ENCODE measurements around the gene SLC29A2. TPM values are rescaled to one million over a fixed set of nuclear protein-coding genes. Genes with fewer than 3 reads are reported as not detected.
A peak's percentile ranks its signal among the peaks of the same experiment; 100 is the strongest.
"Not testable (repeated sequence)": the region's sequence is repeated elsewhere in the genome, so short reads cannot be mapped to it uniquely, and the experiment has no call there.

SLC29A2 gene
- total and polyA plus RNA-seq, 2 donors (not counting 1 experiment from before 2014, with no cell fraction given): 16.2 to 18.5 TPM

- H3K27me3 ChIP-seq (replicated peaks in 1 of 4; ENCODE audit: control extremely low read depth in 1 of 4, control insufficient read depth in 3 of 4, insufficient read depth in 4 of 4, low read length in 3 of 4); H3K4me2 ChIP-seq (replicated peaks; ENCODE audit: low read depth, low read length, poor library complexity, severe bottlenecking); H2AFZ ChIP-seq (ENCODE audit: insufficient read depth, low read depth, low read length, poor library complexity, severe bottlenecking); H3K4me3 ChIP-seq (ENCODE audit: control extremely low read depth in 1 of 5, extremely low read depth in 1 of 5, insufficient read depth in 1 of 5, low read depth in 2 of 5, low read length in 4 of 5); H3K9ac ChIP-seq (ENCODE audit: low read length); H3K36me3 ChIP-seq (replicated peaks in 1 of 2; ENCODE audit: control extremely low read depth in 1 of 2, control insufficient read depth in 1 of 2, extremely low read depth in 1 of 2, insufficient read depth in 2 of 2, low read length in 1 of 2); H3K9me3 ChIP-seq (ENCODE audit: control extremely low read depth in 1 of 3, control insufficient read depth in 2 of 3, insufficient read depth in 1 of 3, low read length in 2 of 3); POLR2A ChIA-PET; H3K9me3 Mint-ChIP-seq (ENCODE audit: insufficient read depth); intact Hi-C loops (cut with micrococcal nuclease); CTCF ChIA-PET; H3K27ac ChIP-seq (ENCODE audit: low read length in 2 of 2); ATAC-seq (ENCODE audit: low read depth); H3K27ac Mint-ChIP-seq; H3K27me3 Mint-ChIP-seq; H4K20me1 ChIP-seq (ENCODE audit: control insufficient read depth, insufficient read depth, low read length, poor library complexity, severe bottlenecking); H3K79me2 ChIP-seq (ENCODE audit: control insufficient read depth, insufficient read depth, low read length); DNase-seq; H3K4me3 Mint-ChIP-seq: not testable (repeated sequence)
- peaks cover 24 to 26% of the 10 kb centered on the region in 2 donors for H3K4me1 ChIP-seq (ENCODE audit: control insufficient read depth in 2 of 2, insufficient read depth in 2 of 2, low read length in 2 of 2)
- H3K4me1 Mint-ChIP-seq: peaks cover 31% of the 10 kb centered on the region
- WGBS (ENCODE audit: insufficient coverage): no CpG with 5 or more reads among the region's 2 CpGs
These were observed 51.3 kb downstream of the SLC29A2 start for GRCh38 chr11:66320289-66320688.

- no peaks in the 10 kb centered on the region for H3K36me3 ChIP-seq (replicated peaks in 1 of 2; ENCODE audit: control extremely low read depth in 1 of 2, control insufficient read depth in 1 of 2, extremely low read depth in 1 of 2, insufficient read depth in 2 of 2, low read length in 1 of 2)
- DNase-seq: no peak
- H3K79me2 ChIP-seq (ENCODE audit: control insufficient read depth, insufficient read depth, low read length): no peaks in the 10 kb centered on the region
- CTCF ChIA-PET: interaction anchor here (1.2 to 2.0 kb wide), 4 partner anchors 9 to 25 kb away, joined by 4 to 6 read pairs (median 6); no protein-coding TSS in a partner anchor
- H3K4me3 ChIP-seq (ENCODE audit: control extremely low read depth in 1 of 5, extremely low read depth in 1 of 5, insufficient read depth in 1 of 5, low read depth in 2 of 5, low read length in 4 of 5): peak overlapping the region in 2 of 5 experiments; percentile 20 to 37
- H3K9ac ChIP-seq (ENCODE audit: low read length): peak overlapping the region; percentile 47
- H3K27ac ChIP-seq (ENCODE audit: low read length in 2 of 2): peak overlapping the region; percentile 76 to 95
- POLR2A ChIA-PET: interaction anchor here (1.4 kb wide), 1 partner anchor 51 kb away, joined by 3 read pairs; the partner anchor contains the start of gene RAB1B
- H3K9me3 ChIP-seq (ENCODE audit: control extremely low read depth in 1 of 3, control insufficient read depth in 2 of 3, insufficient read depth in 1 of 3, low read length in 2 of 3): no peaks in the 10 kb centered on the region
- no peaks in the 10 kb centered on the region for H3K27me3 Mint-ChIP-seq
- TF ChIP-seq CTCF (IDR thresholded peaks at IDR 0.05) (no peak), EZH2 (IDR thresholded peaks at IDR 0.05; ENCODE audit: borderline replicate concordance, insufficient read depth, low read depth, low read length, poor library complexity, severe bottlenecking) (no peak)
- peak overlapping the region; percentile 50 for H2AFZ ChIP-seq (ENCODE audit: insufficient read depth, low read depth, low read length, poor library complexity, severe bottlenecking)
- no peaks in the 10 kb centered on the region for H3K27me3 ChIP-seq (replicated peaks in 1 of 4; ENCODE audit: control extremely low read depth in 1 of 4, control insufficient read depth in 3 of 4, insufficient read depth in 4 of 4, low read length in 3 of 4)
- peaks cover 39% of the 10 kb centered on the region for H3K4me1 Mint-ChIP-seq
- peak overlapping the region; percentile 91 for H3K4me3 Mint-ChIP-seq
- WGBS (ENCODE audit: insufficient coverage): 0% methylated on average over 1 of the region's 3 CpGs
- H4K20me1 ChIP-seq (ENCODE audit: control insufficient read depth, insufficient read depth, low read length, poor library complexity, severe bottlenecking): no peaks in the 10 kb centered on the region
- intact Hi-C loops (cut with micrococcal nuclease): loop anchor here (1.0 kb wide), 1 partner anchor 10 kb away; no protein-coding TSS in a partner anchor
- H3K9me3 Mint-ChIP-seq (ENCODE audit: insufficient read depth): no peaks in the 10 kb centered on the region
- H3K4me1 ChIP-seq (ENCODE audit: control insufficient read depth in 2 of 2, insufficient read depth in 2 of 2, low read length in 2 of 2): peaks cover 28 to 30% of the 10 kb centered on the region in 2 donors
- no peak for ATAC-seq (ENCODE audit: low read depth)
- peak overlapping the region; percentile 77 for H3K4me2 ChIP-seq (replicated peaks; ENCODE audit: low read depth, low read length, poor library complexity, severe bottlenecking)
- H3K27ac Mint-ChIP-seq: peak overlapping the region; percentile 98
These were observed 53.0 kb downstream of the SLC29A2 start for GRCh38 chr11:66318600-66318970.

Measured in B cell (primary cell).